AG04449 (cell line): Measurements from ENCODE around the gene S100A14.
"Not testable (repeated sequence)": the region's sequence is repeated elsewhere in the genome, so short reads cannot be mapped to it uniquely, and the experiment has no call there.

Experiments
- CTCF ChIA-PET: fragments of 350-600 bp; formaldehyde crosslinking; extraction: SDS; loops from one replicate; lab custom pipeline; 2021; ENCODE audit warnings: antibody characterized with exemption; lab: Yijun Ruan, JAX
- POLR2A ChIA-PET: fragments of 400-600, 350-600 bp; formaldehyde crosslinking; extraction: SDS; loops from one replicate; lab custom pipeline; 2020; ENCODE audit warnings: antibody characterized with exemption, inconsistent platforms; lab: Yijun Ruan, JAX
- DNase-seq: peaks from one replicate; pipeline ENCODE4 v3.0.0-alpha.2; 2010; ENCODE audit warnings: low read depth, low spot score
- H3K4me3 ChIP-seq: 2 replicates; pipeline ENCODE4 v1.5.1; 2011; ENCODE audit warnings: low read depth, mild to moderate bottlenecking, control low read depth, low read length
- TF ChIP-seq, protein P1 (sequence below): IDR thresholded peaks from one replicate; pipeline ENCODE4 v1.5.1; 2011; ENCODE audit warnings: mild to moderate bottlenecking, moderate library complexity, low read length, control low read depth, inconsistent platforms; ENCODE audit not compliant: insufficient read depth; ENCODE audit errors: missing control alignments

The S100A14 gene

DNA sequence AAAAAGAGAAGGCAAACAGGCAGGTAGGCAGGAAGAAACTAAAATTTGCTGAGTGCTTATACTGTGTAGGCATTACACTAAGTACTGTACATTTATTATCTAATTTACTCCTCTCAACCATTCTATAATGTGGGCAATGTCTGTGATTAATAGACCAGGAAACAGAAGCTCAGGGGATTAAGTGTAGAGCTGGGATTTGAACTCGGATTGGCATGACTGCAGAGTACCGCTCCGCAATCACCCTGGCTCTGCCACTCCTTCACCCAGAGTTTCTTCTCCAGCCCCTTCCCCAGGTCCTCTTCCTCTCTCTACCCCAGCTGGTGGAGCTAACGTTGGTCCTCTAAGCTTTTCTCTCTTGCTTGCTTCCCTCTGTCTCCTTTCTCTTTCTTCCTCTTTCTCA, 39.0 kb downstream of the S100A14 start:
- CTCF ChIA-PET = interaction anchor here (0.6 to 4.2 kb wide), 12 partner anchors 8 to 173 kb away, joined by 3 to 26 read pairs (median 4); partner anchors contain the start of gene S100A2

GRCh38 chr1:153575497-153575896, 40.6 kb downstream of the S100A14 start:
- ChIA-PET POLR2A (interaction anchor here (2.2 kb wide), 1 partner anchor 9 kb away, joined by 5 read pairs; no protein-coding TSS in a partner anchor), CTCF (interaction anchor here (1.3 to 4.2 kb wide), 3 partner anchors 42 to 65 kb away, joined by 3 to 21 read pairs (median 20); no protein-coding TSS in a partner anchor)
- H3K4me3 ChIP-seq, DNase-seq: not testable (repeated sequence)

More for the DNA sequence above, 39.0 kb downstream of the S100A14 start:
- POLR2A ChIA-PET = interaction anchor here (1.1 to 2.2 kb wide), 4 partner anchors 11 to 57 kb away, joined by 3 to 8 read pairs (median 4); partner anchors contain the start of genes CHTOP, S100A1, S100A13 and S100A6
- TF ChIP-seq, protein P1, sequence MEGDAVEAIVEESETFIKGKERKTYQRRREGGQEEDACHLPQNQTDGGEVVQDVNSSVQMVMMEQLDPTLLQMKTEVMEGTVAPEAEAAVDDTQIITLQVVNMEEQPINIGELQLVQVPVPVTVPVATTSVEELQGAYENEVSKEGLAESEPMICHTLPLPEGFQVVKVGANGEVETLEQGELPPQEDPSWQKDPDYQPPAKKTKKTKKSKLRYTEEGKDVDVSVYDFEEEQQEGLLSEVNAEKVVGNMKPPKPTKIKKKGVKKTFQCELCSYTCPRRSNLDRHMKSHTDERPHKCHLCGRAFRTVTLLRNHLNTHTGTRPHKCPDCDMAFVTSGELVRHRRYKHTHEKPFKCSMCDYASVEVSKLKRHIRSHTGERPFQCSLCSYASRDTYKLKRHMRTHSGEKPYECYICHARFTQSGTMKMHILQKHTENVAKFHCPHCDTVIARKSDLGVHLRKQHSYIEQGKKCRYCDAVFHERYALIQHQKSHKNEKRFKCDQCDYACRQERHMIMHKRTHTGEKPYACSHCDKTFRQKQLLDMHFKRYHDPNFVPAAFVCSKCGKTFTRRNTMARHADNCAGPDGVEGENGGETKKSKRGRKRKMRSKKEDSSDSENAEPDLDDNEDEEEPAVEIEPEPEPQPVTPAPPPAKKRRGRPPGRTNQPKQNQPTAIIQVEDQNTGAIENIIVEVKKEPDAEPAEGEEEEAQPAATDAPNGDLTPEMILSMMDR = no peak
- no peak for DNase-seq
- H3K4me3 ChIP-seq = no peak overlapping the region

GRCh38 chr1:153575081-153575491, 41.0 kb downstream of the S100A14 start:
- DNase-seq, POLR2A ChIA-PET, H3K4me3 ChIP-seq: not testable (repeated sequence)
- CTCF ChIA-PET = interaction anchor here (4.2 kb wide), 1 partner anchor 42 kb away, joined by 21 read pairs; no protein-coding TSS in a partner anchor

DNA sequence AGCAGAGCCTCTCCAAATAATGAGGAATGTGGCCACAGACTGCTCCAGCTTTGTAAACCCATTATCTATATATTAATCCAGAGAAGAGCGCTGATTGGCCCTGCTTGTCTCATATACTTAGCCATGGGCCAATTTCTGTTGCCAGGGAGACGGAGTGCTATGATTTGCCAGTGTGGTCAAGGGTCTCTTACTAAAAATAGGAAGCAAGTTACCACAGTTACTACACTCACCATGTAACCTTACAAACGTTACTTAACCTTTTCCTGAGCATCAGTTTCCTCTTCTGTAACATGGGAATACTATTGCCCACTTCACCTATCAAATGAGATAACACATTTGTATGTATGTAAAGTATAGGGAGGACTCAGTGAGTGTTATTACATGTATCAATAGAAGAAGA, 42.8 kb downstream of the S100A14 start:
- DNase-seq = no peak
- CTCF ChIA-PET = interaction anchor here (1.1 to 7.6 kb wide), 35 partner anchors 8 to 221 kb away, joined by 3 to 401 read pairs (median 11); partner anchors contain the start of genes CHTOP, ILF2, S100A1 and S100A13
- TF ChIP-seq, protein P1 = no peak
- no peak overlapping the region for H3K4me3 ChIP-seq
- POLR2A ChIA-PET = interaction anchor here (0.7 to 2.1 kb wide), 6 partner anchors 37 to 189 kb away, joined by 3 to 17 read pairs (median 5); partner anchors contain the start of genes S100A16 and S100A6

GRCh38 chr1:153572569-153573015, 43.5 kb downstream of the S100A14 start:
- ChIA-PET POLR2A (interaction anchor here (0.6 to 2.1 kb wide), 9 partner anchors 34 to 189 kb away, joined by 3 to 17 read pairs (median 4); partner anchors contain the start of genes CHTOP, S100A13, S100A16 and S100A6), CTCF (interaction anchor here (0.5 to 7.6 kb wide), 49 partner anchors 9 to 750 kb away, joined by 3 to 401 read pairs (median 8); partner anchors contain the start of genes CHTOP, ILF2, RAB13 and S100A1)
- TF ChIP-seq, protein P1 = peak; percentile 91
- no peak for DNase-seq
- no peak overlapping the region for H3K4me3 ChIP-seq

DNA sequence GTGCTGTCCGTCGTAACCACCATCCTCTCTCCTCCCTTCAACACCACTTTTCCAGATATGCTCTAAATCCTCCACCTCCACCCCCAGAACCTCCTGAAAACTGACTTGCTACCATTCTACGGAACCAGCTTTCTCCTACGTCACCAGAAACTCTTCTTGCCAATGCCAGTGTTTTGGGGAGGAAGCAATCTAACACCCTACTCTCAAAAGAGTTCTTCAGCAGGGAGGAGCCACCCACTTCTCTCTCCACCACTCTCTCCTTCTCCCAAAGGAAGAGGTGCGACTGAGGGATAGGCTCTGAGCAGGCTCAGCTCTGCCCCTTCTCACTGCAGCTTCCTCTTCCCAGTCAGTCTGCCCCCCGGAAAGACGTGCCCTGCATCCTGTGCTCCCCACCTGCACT, 44.4 kb downstream of the S100A14 start:
- H3K4me3 ChIP-seq = no peak overlapping the region
- ChIA-PET CTCF (interaction anchor here (0.7 to 7.6 kb wide), 41 partner anchors 9 to 415 kb away, joined by 3 to 401 read pairs (median 10); partner anchors contain the start of genes CHTOP, ILF2, RAB13 and S100A1), POLR2A (interaction anchor here (0.7 to 2.1 kb wide), 4 partner anchors 37 to 62 kb away, joined by 4 to 17 read pairs (median 6); partner anchors contain the start of genes CHTOP, S100A13 and S100A6)
- TF ChIP-seq, protein P1 = no peak
- no peak for DNase-seq

DNA sequence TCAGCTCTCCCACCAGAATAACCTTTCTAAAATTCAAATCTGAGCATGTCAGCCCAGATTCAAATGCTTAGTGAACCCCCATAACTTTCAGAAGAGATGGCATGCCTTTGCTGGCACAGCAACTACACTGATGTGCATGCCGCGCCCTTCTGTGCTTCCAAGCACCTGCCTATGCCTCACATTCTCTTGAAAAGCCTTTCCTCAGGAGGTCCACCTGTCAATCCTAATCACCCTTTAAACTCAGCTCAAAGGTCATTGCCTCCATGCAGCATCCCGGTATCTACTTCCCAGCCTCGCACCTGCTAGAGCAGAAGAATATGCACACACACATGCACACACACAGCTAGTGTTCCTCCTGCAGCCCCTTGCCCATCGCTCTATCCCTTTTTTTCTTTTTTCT, 45.3 kb downstream of the S100A14 start:
- ChIA-PET POLR2A (interaction anchor here (1.2 to 1.4 kb wide), 2 partner anchors 35 to 37 kb away, joined by 5 to 6 read pairs; partner anchors contain the start of gene S100A6), CTCF (interaction anchor here (1.1 to 7.6 kb wide), 16 partner anchors 9 to 218 kb away, joined by 3 to 401 read pairs (median 24); partner anchors contain the start of genes ILF2, S100A1, S100A13 and S100A14)
- H3K4me3 ChIP-seq = no peak overlapping the region
- DNase-seq = no peak
- TF ChIP-seq, protein P1 = no peak
